Measurements from ENCODE around the gene KIRREL1. TPM values are rescaled to one million over a fixed set of nuclear protein-coding genes. Genes with fewer than 3 reads are reported as not detected.

The KIRREL1 gene
- total RNA-seq, 1 donor from 2014 or later = 39.5 TPM

- no peaks in the 10 kb centered on the region for H3K36me3 ChIP-seq
- H3K27me3 ChIP-seq = no peaks in the 10 kb centered on the region
- H3K4me1 Mint-ChIP-seq = peaks cover 76% of the 10 kb centered on the region
- no peak overlapping the region for H3K9ac ChIP-seq
- peaks cover 29% of the 10 kb centered on the region for H3F3A ChIP-seq (ENCODE audit: low read depth)
- peaks cover 62% of the 10 kb centered on the region for H4K20me1 ChIP-seq (ENCODE audit: low read depth)
- H3K27ac Mint-ChIP-seq = peak overlapping the region; percentile 90
- peaks cover 59% of the 10 kb centered on the region for H3K4me1 ChIP-seq
- peak overlapping the region; percentile 86 for H3K27ac ChIP-seq
- TF ChIP-seq EZH2 (IDR thresholded peaks at IDR 0.05) (no peak), CTCF (IDR thresholded peaks at IDR 0.05) (no peak), EZH2phosphoT487 (IDR thresholded peaks at IDR 0.05) (no peak)
- no peaks in the 10 kb centered on the region for H3K9me3 ChIP-seq (ENCODE audit: low read depth)
- H3K27me3 Mint-ChIP-seq (ENCODE audit: insufficient read depth, low read depth) = no peaks in the 10 kb centered on the region
- H3K79me2 ChIP-seq (ENCODE audit: low read depth) = peaks cover 96% of the 10 kb centered on the region
- H3K9me3 Mint-ChIP-seq = no peaks in the 10 kb centered on the region
- no peak overlapping the region for H2AFZ ChIP-seq (replicated peaks)
- H3K4me3 ChIP-seq = no peak overlapping the region
- H3K4me2 ChIP-seq = peak overlapping the region; percentile 65
- peak overlapping the region; percentile 56 for H3K4me3 Mint-ChIP-seq
- DNase-seq (ENCODE audit: low spot score) = no peak
- peaks cover 6% of the 10 kb centered on the region for H3K36me3 Mint-ChIP-seq
Observed at GRCh38 chr1:158024737-158025136, 31.3 kb downstream of the KIRREL1 start.

- no peaks in the 10 kb centered on the region for H3K27me3 ChIP-seq
- peaks cover 69% of the 10 kb centered on the region for H3K4me1 Mint-ChIP-seq
- peaks cover 71% of the 10 kb centered on the region for H4K20me1 ChIP-seq (ENCODE audit: low read depth)
- DNase-seq (ENCODE audit: low spot score) = peak; percentile 33
- H3K27ac Mint-ChIP-seq = peak overlapping the region; percentile 68
- H3K27ac ChIP-seq = peak overlapping the region; percentile 86
- H2AFZ ChIP-seq (replicated peaks) = no peak overlapping the region
- H3F3A ChIP-seq (ENCODE audit: low read depth) = peaks cover 19% of the 10 kb centered on the region
- no peak overlapping the region for H3K9ac ChIP-seq
- H3K4me3 ChIP-seq = no peak overlapping the region
- H3K9me3 ChIP-seq (ENCODE audit: low read depth) = no peaks in the 10 kb centered on the region
- peak overlapping the region; percentile 30 for H3K4me3 Mint-ChIP-seq
- H3K36me3 Mint-ChIP-seq = peaks cover 9% of the 10 kb centered on the region
- peaks cover 49% of the 10 kb centered on the region for H3K4me1 ChIP-seq
- peaks cover 96% of the 10 kb centered on the region for H3K79me2 ChIP-seq (ENCODE audit: low read depth)
- no peaks in the 10 kb centered on the region for H3K9me3 Mint-ChIP-seq
- no peak for TF ChIP-seq EZH2 (IDR thresholded peaks at IDR 0.05)
- H3K4me2 ChIP-seq = peak overlapping the region; percentile 65
- no peaks in the 10 kb centered on the region for H3K27me3 Mint-ChIP-seq (ENCODE audit: insufficient read depth, low read depth)
- peaks cover 5% of the 10 kb centered on the region for H3K36me3 ChIP-seq
Observed at GRCh38 chr1:158025576-158026230, 32.3 kb downstream of the KIRREL1 start.

- Mint-ChIP-seq H3K9me3 (no peaks in the 10 kb centered on the region), H3K4me3 (no peak overlapping the region), H3K36me3 (peaks cover 19% of the 10 kb centered on the region), H3K27me3 (ENCODE audit: insufficient read depth, low read depth) (no peaks in the 10 kb centered on the region), H3K4me1 (peaks cover 68% of the 10 kb centered on the region), H3K27ac (no peak overlapping the region)
- no peaks in the 10 kb centered on the region for H3K27me3 ChIP-seq
- H3K4me2 ChIP-seq = no peak overlapping the region
- no peak overlapping the region for H2AFZ ChIP-seq (replicated peaks)
- H3K9me3 ChIP-seq (ENCODE audit: low read depth) = no peaks in the 10 kb centered on the region
- H3K27ac ChIP-seq = no peak overlapping the region
- TF ChIP-seq CTCF (IDR thresholded peaks at IDR 0.05) (no peak), EZH2 (IDR thresholded peaks at IDR 0.05) (no peak), EZH2phosphoT487 (IDR thresholded peaks at IDR 0.05) (no peak)
- peaks cover 19% of the 10 kb centered on the region for H3F3A ChIP-seq (ENCODE audit: low read depth)
- no peak for DNase-seq (ENCODE audit: low spot score)
- H3K4me3 ChIP-seq = no peak overlapping the region
- peaks cover 40% of the 10 kb centered on the region for H3K4me1 ChIP-seq
- H3K79me2 ChIP-seq (ENCODE audit: low read depth) = peaks cover 89% of the 10 kb centered on the region
- peaks cover 5% of the 10 kb centered on the region for H3K36me3 ChIP-seq
- no peak overlapping the region for H3K9ac ChIP-seq
- peaks cover 72% of the 10 kb centered on the region for H4K20me1 ChIP-seq (ENCODE audit: low read depth)
Observed at GRCh38 chr1:158026651-158027050, 33.2 kb downstream of the KIRREL1 start.

- H3K27ac Mint-ChIP-seq = no peak overlapping the region
- Histone ChIP-seq H3K27ac (no peak overlapping the region), H2AFZ (replicated peaks) (no peak overlapping the region), H3K27me3 (no peaks in the 10 kb centered on the region), H3K79me2 (ENCODE audit: low read depth) (peaks cover 80% of the 10 kb centered on the region), H3K9me3 (ENCODE audit: low read depth) (no peaks in the 10 kb centered on the region), H4K20me1 (ENCODE audit: low read depth) (peaks cover 69% of the 10 kb centered on the region), H3F3A (ENCODE audit: low read depth) (peaks cover 19% of the 10 kb centered on the region), H3K9ac (no peak overlapping the region), H3K36me3 (peaks cover 5% of the 10 kb centered on the region), H3K4me2 (no peak overlapping the region), H3K4me1 (peaks cover 33% of the 10 kb centered on the region), H3K4me3 (no peak overlapping the region)
- no peak overlapping the region for H3K4me3 Mint-ChIP-seq
- no peak for TF ChIP-seq CTCF (IDR thresholded peaks at IDR 0.05)
- no peak for TF ChIP-seq EZH2phosphoT487 (IDR thresholded peaks at IDR 0.05)
- TF ChIP-seq EZH2 (IDR thresholded peaks at IDR 0.05) = no peak
- peaks cover 63% of the 10 kb centered on the region for H3K4me1 Mint-ChIP-seq
- no peaks in the 10 kb centered on the region for H3K9me3 Mint-ChIP-seq
- DNase-seq (ENCODE audit: low spot score) = no peak
- H3K27me3 Mint-ChIP-seq (ENCODE audit: insufficient read depth, low read depth) = no peaks in the 10 kb centered on the region
- peaks cover 27% of the 10 kb centered on the region for H3K36me3 Mint-ChIP-seq
Observed at GRCh38 chr1:158027508-158027907, 34.1 kb downstream of the KIRREL1 start.

Data from neural progenitor cell (in vitro differentiated cells).